HepG2 (cell line): ENCODE measurements around the gene GFAP. TPM values are rescaled to one million over a fixed set of nuclear protein-coding genes. Genes with fewer than 3 reads are reported as not detected.

Experiments
- ATAC-seq: fragments of 200-7000 bp; cut with Tn5 transposase; 3 replicates; pipeline ENCODE4 v1.9.1; 2020; ENCODE audit warnings: mild to moderate bottlenecking, moderate library complexity
- BruUV-seq: library from RNA; stranded (reverse); fragments of 400-500 nt; replicated peaks from 2 replicates; lab custom pipeline; 2021; lab: Mats Ljungman, UMichigan
- CTCF ChIA-PET: fragments of 300-600 bp; formaldehyde crosslinking; extraction: SDS; loops from one replicate; lab custom pipeline; 2021; ENCODE audit warnings: low total read pairs, inconsistent platforms, low intra/inter-chr PET ratio; lab: Yijun Ruan, JAX
- POLR2A ChIA-PET: fragments of 350-600 bp; sonication (Branson Sonifier 250); formaldehyde crosslinking; loops from one replicate; lab custom pipeline; 2020; ENCODE audit warnings: antibody characterized with exemption, inconsistent platforms; lab: Yijun Ruan, JAX
- DNase-seq: peaks from one replicate; pipeline ENCODE4 v3.0.0-alpha.2; 2015; ENCODE audit warnings: low spot score
- FAIRE-seq: peaks from 3 replicates; lab custom pipeline; 2011; peaks lifted over from hg19 to GRCh38; lab: Jason Lieb, UNC
- H2AFZ ChIP-seq: one replicate; pipeline ENCODE4 v1.6.1; 2011; ENCODE audit warnings: low read length, inconsistent platforms
- H3K27ac ChIP-seq: fragments of 300-600 bp; 3 replicates; pipeline ENCODE4 v1.8.0; 2011; ENCODE audit warnings: mixed run types, mild to moderate bottlenecking, mixed read lengths, low read length, inconsistent platforms; ENCODE audit not compliant: insufficient read depth; ENCODE audit errors: extremely low read length
- H3K27me3 ChIP-seq, 2 experiments: fragments of 200-600 bp in 1 of 2; 2 replicates in 1 of 2; 3 replicates in 1 of 2; pipeline versions ENCODE4 v1.6.0 to v1.8.0; 2011; ENCODE audit warnings: low read length in 2 of 2, mild to moderate bottlenecking in 2 of 2, moderate library complexity in 2 of 2, inconsistent platforms in 1 of 2; ENCODE audit not compliant: insufficient read depth in 2 of 2, control insufficient read depth in 1 of 2
- H3K36me3 ChIP-seq, 2 experiments: fragments of 200-600 bp in 1 of 2; replicated peaks in 1 of 2; 2 replicates in 1 of 2; 3 replicates in 1 of 2; pipeline versions ENCODE4 v1.5.1 to v1.8.0; 2011; ENCODE audit warnings: low read length in 2 of 2, inconsistent platforms in 1 of 2; ENCODE audit not compliant: insufficient read depth in 2 of 2, control insufficient read depth in 1 of 2
- H3K4me1 ChIP-seq: 2 replicates; pipeline ENCODE4 v1.5.1; 2012; ENCODE audit warnings: low read length, inconsistent platforms; ENCODE audit not compliant: insufficient read depth
- H3K4me2 ChIP-seq: 2 replicates; pipeline ENCODE4 v1.6.0; 2011; ENCODE audit warnings: low read depth, low read length, inconsistent platforms
- H3K4me3 ChIP-seq, 3 experiments: fragments of 200-600 bp in 1 of 3; sonication (generic), shearing (Covaris generic) in 1 of 3; replicated peaks in 1 of 3; 2 replicates each; pipeline ENCODE4 v1.5.1; 2011 to 2016; ENCODE audit warnings: low read length in 3 of 3, inconsistent platforms in 2 of 3, low read depth in 2 of 3, mild to moderate bottlenecking in 2 of 3, control low read depth in 1 of 3, mixed read lengths in 1 of 3; ENCODE audit not compliant: insufficient read depth in 1 of 3
- H3K79me2 ChIP-seq: one replicate; pipeline ENCODE4 v1.6.1; 2011; ENCODE audit warnings: low read length, inconsistent platforms; ENCODE audit not compliant: insufficient read depth
- H3K9ac ChIP-seq: 2 replicates; pipeline ENCODE4 v1.6.0; 2011; ENCODE audit warnings: mild to moderate bottlenecking, low read depth, low read length, inconsistent platforms; ENCODE audit not compliant: insufficient read depth
- H3K9me3 ChIP-seq: 2 replicates; pipeline ENCODE4 v1.5.1; 2012; ENCODE audit warnings: mild to moderate bottlenecking, low read length
- H4K20me1 ChIP-seq: 2 replicates; pipeline ENCODE4 v1.6.0; 2011; ENCODE audit warnings: inconsistent platforms, mild to moderate bottlenecking, low read length, moderate library complexity; ENCODE audit not compliant: insufficient read depth
- ADNP ChIP-seq: sonication (generic); formaldehyde crosslinking; IDR thresholded peaks from 2 replicates; pipeline ENCODE4 v1.4.0; 2020; ENCODE audit warnings: missing genetic modification reagents
- ARNT2 ChIP-seq: sonication (generic); formaldehyde crosslinking; IDR thresholded peaks from 2 replicates; pipeline ENCODE4 v1.8.0; 2022; ENCODE audit warnings: mild to moderate bottlenecking, low read depth, missing genetic modification reagents, moderate library complexity
- CBFB ChIP-seq: sonication (generic); formaldehyde crosslinking; IDR thresholded peaks from 2 replicates; pipeline ENCODE4 v1.4.0; 2020; ENCODE audit warnings: missing genetic modification reagents
- CREBL2 ChIP-seq: sonication (generic); formaldehyde crosslinking; IDR thresholded peaks from 2 replicates; pipeline ENCODE4 v1.8.1; 2023; ENCODE audit warnings: missing genetic modification reagents, mild to moderate bottlenecking, borderline replicate concordance
- GATAD2A ChIP-seq: IDR thresholded peaks from 2 replicates; pipeline ENCODE4 v1.6.1; 2016
- JUN ChIP-seq: sonication (generic); formaldehyde crosslinking; IDR thresholded peaks from 2 replicates; pipeline ENCODE4 v1.4.0; 2020; ENCODE audit warnings: mild to moderate bottlenecking, missing genetic modification reagents
- MED8 ChIP-seq: sonication (generic); formaldehyde crosslinking; IDR thresholded peaks from 2 replicates; pipeline ENCODE4 v1.8.1; 2023; ENCODE audit warnings: mild to moderate bottlenecking, missing genetic modification reagents; ENCODE audit not compliant: insufficient replicate concordance
- NCOA1 ChIP-seq: sonication (generic); formaldehyde crosslinking; IDR thresholded peaks from 2 replicates; pipeline ENCODE4 v1.9.0; 2021; ENCODE audit warnings: missing genetic modification reagents
- NFATC3 ChIP-seq: sonication (generic); formaldehyde crosslinking; IDR thresholded peaks from 2 replicates; pipeline ENCODE4 v1.5.1; 2020; ENCODE audit warnings: mild to moderate bottlenecking, missing genetic modification reagents
- TGIF2 ChIP-seq: IDR thresholded peaks from 2 replicates; pipeline ENCODE4 v1.6.1; 2016; ENCODE audit warnings: control low read depth, missing compliant biosample characterization
- UBTF ChIP-seq: sonication (generic); formaldehyde crosslinking; IDR thresholded peaks from 2 replicates; pipeline ENCODE4 v1.4.0; 2020; ENCODE audit warnings: mild to moderate bottlenecking, missing genetic modification reagents
- ZNF282 ChIP-seq: fragments of 450-650 bp; IDR thresholded peaks from 2 replicates; pipeline ENCODE4 v1.6.1; 2018; ENCODE audit not compliant: partially characterized antibody
- ZNF670 ChIP-seq: sonication (generic); formaldehyde crosslinking; IDR thresholded peaks from 2 replicates; pipeline ENCODE4 v1.8.0; 2022; ENCODE audit warnings: mild to moderate bottlenecking, missing genetic modification reagents, borderline replicate concordance
- ZSCAN21 ChIP-seq: sonication (generic); formaldehyde crosslinking; IDR thresholded peaks from 2 replicates; pipeline ENCODE4 v1.8.0; 2022; ENCODE audit warnings: mild to moderate bottlenecking, missing genetic modification reagents, moderate library complexity, borderline replicate concordance
- whole genome bisulfite sequencing: methylation state at CpG from one replicate; pipeline ENCODE4 v1.1.6; 2017; ENCODE audit warnings: low lambda C conversion rate; 5-methylcytosine and 5-hydroxymethylcytosine counted together
- in situ Hi-C: cut with HindIII; loops from 2 replicates; pipeline ENCODE4 v1.10.0; 2017; ENCODE audit warnings: low pct_unique_long_range_greater_than_20kb; ENCODE audit not compliant: extremely low pct_ligation_motif_present
- intact Hi-C: fragments of 100-400 bp; cut with micrococcal nuclease; formaldehyde crosslinking; loops from one replicate; pipeline ENCODE4 v1.10.0; 2022; ENCODE audit not compliant: unreplicated experiment
- polyA plus RNA-seq, 8 experiments: library from polyadenylated mRNA; depleted of rRNA in 3 of 8; stranded (reverse) in 7 of 8; unstranded in 1 of 8; fragments of >200 nt; fragmentation: Illumina TruSeq in 4 of 8; extraction: Trizol in 4 of 8; gene quantifications; 2 replicates each; pipeline versions ENCODE4 v1.2.1 to v1.2.3, GENCODE V29; 2011 to 2016; ENCODE audit warnings: low read depth in 4 of 8, missing spikeins in 1 of 8, mixed read lengths in 1 of 8; ENCODE audit not compliant: insufficient read depth in 1 of 8
- total RNA-seq, 5 experiments: library from RNA; depleted of rRNA; stranded (reverse); fragments of >200 nt; fragmentation: Illumina TruSeq; extraction: Trizol; gene quantifications; 2 replicates each; pipeline ENCODE4 v1.2.3, GENCODE V29; 2016; ENCODE audit warnings: low read depth in 1 of 5
- TF ChIP-seq, protein P1 (sequence below): sonication (generic); formaldehyde crosslinking; IDR thresholded peaks from 2 replicates; pipeline ENCODE4 v1.8.1; 2023; ENCODE audit warnings: mild to moderate bottlenecking, inconsistent platforms, moderate library complexity, missing genetic modification reagents, borderline replicate concordance
- TF ChIP-seq, protein P2 (sequence below): IDR thresholded peaks from 2 replicates; pipeline ENCODE4 v1.6.1; 2016; ENCODE audit warnings: low read depth, borderline replicate concordance
- TF ChIP-seq, protein P3 (sequence below): sonication (generic); formaldehyde crosslinking; IDR thresholded peaks from 2 replicates; pipeline ENCODE4 v1.5.0; 2020; ENCODE audit warnings: mild to moderate bottlenecking, missing genetic modification reagents, moderate library complexity

The GFAP gene
- total and polyA plus RNA-seq, 2 of the 13 experiments (the other 11 are each of a cell fraction or from before 2014, with no cell fraction given), result 0.11 to 0.29 TPM

- TF ChIP-seq NCOA1 (CRISPR knock-in tag) (no peak), CREBL2 (CRISPR knock-in tag) (no peak), UBTF (CRISPR knock-in tag) (no peak), MED8 (CRISPR knock-in tag) (no peak), ZNF670 (CRISPR knock-in tag) (no peak), NFATC3 (CRISPR knock-in tag) (no peak), ZSCAN21 (no peak)
- TF ChIP-seq, protein P1, sequence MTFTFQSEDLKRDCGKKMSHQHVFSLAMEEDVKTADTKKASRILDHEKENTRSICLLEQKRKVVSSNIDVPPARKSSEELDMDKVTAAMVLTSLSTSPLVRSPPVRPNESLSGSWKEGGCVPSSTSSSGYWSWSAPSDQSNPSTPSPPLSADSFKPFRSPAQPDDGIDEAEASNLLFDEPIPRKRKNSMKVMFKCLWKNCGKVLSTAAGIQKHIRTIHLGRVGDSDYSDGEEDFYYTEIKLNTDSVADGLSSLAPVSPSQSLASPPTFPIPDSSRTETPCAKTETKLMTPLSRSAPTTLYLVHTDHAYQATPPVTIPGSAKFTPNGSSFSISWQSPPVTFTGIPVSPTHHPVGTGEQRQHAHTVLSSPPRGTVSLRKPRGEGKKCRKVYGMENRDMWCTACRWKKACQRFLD (CRISPR knock-in tag), result no peak
These were observed 39.5 kb downstream of the GFAP start (continued) for GRCh38 chr17:44875761-44876160.

DNA sequence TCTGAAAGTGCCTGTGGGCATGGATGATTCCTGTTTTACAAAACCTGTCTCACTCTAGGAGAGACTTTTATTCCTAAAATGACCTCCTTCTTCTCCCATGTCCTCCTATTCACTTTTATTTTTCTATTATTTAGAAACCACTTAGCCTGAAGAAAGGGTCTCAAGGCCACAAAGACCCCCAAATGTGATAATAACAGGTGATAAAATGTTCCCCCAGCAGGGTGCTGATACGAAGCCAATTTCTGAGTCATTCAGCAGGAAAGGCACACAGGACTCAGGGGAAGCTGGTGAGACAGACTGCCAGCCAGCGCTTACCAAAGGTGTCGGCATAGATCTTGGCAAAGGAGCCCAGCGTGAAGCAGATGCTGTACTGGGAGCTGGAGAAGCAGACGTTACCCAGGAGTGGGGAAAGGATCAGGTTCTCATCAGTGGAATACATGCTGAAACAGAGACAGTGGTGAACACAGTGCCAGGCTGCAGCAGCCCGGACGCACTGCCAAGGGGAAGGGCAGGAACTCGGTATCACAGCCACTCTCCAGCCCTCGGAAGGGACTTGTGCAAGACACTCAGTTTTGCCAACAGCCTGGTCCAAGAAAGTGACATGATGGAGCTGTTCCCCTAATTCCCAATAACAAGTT lies 43.0 kb downstream of the GFAP start:
- Histone ChIP-seq H3K9ac (no peak overlapping the region), H3K4me1 (peaks cover 7% of the 10 kb centered on the region), H3K79me2 (no peaks in the 10 kb centered on the region), H3K27ac (no peak overlapping the region), H2AFZ (no peak overlapping the region), H4K20me1 (no peaks in the 10 kb centered on the region), H3K27me3 (no peaks in the 10 kb centered on the region), H3K4me3 (no peak overlapping the region), H3K36me3 (peaks cover 42 to 81% of the 10 kb centered on the region in 2 experiments), H3K9me3 (no peaks in the 10 kb centered on the region), H3K4me2 (no peak overlapping the region)
- in situ Hi-C loops, result no loop called here
- 93% methylated on average over 9 of the region's 9 CpGs for WGBS
- ChIA-PET CTCF (no interaction called here), POLR2A (no interaction called here)
- FAIRE-seq, result no peak
- BruUV-seq, result no TSS peak
- intact Hi-C loops, result no loop called here
- DNase-seq, result no peak
- no peak for ATAC-seq
- TF ChIP-seq, protein P2, sequence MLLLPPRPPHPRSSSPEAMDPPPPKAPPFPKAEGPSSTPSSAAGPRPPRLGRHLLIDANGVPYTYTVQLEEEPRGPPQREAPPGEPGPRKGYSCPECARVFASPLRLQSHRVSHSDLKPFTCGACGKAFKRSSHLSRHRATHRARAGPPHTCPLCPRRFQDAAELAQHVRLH (CRISPR knock-in tag), result no peak
- TF ChIP-seq TGIF2, result no peak
- TF ChIP-seq, protein P3, sequence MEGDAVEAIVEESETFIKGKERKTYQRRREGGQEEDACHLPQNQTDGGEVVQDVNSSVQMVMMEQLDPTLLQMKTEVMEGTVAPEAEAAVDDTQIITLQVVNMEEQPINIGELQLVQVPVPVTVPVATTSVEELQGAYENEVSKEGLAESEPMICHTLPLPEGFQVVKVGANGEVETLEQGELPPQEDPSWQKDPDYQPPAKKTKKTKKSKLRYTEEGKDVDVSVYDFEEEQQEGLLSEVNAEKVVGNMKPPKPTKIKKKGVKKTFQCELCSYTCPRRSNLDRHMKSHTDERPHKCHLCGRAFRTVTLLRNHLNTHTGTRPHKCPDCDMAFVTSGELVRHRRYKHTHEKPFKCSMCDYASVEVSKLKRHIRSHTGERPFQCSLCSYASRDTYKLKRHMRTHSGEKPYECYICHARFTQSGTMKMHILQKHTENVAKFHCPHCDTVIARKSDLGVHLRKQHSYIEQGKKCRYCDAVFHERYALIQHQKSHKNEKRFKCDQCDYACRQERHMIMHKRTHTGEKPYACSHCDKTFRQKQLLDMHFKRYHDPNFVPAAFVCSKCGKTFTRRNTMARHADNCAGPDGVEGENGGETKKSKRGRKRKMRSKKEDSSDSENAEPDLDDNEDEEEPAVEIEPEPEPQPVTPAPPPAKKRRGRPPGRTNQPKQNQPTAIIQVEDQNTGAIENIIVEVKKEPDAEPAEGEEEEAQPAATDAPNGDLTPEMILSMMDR (CRISPR knock-in tag), result no peak
- no peak for TF ChIP-seq CBFB (CRISPR knock-in tag)
- TF ChIP-seq JUN (CRISPR knock-in tag), result no peak
- no peak for TF ChIP-seq ZNF282
- no peak for TF ChIP-seq ADNP (CRISPR knock-in tag)
- TF ChIP-seq GATAD2A (CRISPR knock-in tag), result no peak
- no peak for TF ChIP-seq ARNT2 (CRISPR knock-in tag)
- TF ChIP-seq CREBL2 (CRISPR knock-in tag), result no peak
